ENCODE measurements around the gene AP1S1.
"Not testable (repeated sequence)": the region's sequence is repeated elsewhere in the genome, so short reads cannot be mapped to it uniquely, and the experiment has no call there.

Gene AP1S1

DNA sequence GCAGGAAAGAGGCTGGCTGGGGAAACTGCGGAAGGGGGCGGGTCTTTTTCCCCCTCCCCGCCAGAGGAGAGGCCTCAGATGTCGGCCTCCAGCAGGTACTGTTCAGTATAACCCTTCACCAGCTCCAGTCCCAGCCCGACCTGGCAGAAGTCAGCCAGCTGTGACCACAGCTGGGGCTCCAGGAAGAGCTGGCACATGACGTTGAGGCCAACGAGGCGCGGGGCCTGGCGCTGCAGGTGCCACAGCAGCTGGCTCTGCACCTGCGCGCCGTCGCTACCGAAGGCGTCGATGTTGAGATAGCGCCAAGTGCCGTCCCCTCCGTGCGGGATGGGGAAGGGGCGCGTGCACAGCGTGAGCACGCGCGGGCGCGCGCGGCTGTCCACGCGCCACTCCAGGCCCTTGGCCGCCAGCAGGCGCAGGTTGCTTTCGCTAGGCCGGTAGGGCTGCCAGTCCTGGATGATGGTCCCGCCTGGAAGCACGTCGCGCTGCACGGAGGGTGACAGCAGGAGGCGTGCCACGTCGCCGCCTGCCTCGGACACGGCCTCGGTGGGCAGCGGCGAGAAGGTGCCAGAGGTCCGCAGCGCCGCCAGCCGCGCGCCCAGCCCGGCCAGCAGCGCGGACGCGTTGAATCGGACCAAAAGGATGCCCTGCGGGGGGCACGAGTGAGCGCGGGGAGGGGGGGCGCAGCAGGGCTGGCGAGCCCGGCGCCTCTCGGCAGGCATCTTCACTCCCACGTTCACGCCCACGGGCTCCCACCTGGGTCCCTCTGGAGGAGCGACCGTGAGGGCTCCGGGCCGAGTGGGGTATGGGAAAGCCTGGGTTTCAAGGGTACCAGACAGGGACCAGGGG lies 18.0 kb downstream of the AP1S1 start:
- DNase-seq, result peak; percentile 21

DNA sequence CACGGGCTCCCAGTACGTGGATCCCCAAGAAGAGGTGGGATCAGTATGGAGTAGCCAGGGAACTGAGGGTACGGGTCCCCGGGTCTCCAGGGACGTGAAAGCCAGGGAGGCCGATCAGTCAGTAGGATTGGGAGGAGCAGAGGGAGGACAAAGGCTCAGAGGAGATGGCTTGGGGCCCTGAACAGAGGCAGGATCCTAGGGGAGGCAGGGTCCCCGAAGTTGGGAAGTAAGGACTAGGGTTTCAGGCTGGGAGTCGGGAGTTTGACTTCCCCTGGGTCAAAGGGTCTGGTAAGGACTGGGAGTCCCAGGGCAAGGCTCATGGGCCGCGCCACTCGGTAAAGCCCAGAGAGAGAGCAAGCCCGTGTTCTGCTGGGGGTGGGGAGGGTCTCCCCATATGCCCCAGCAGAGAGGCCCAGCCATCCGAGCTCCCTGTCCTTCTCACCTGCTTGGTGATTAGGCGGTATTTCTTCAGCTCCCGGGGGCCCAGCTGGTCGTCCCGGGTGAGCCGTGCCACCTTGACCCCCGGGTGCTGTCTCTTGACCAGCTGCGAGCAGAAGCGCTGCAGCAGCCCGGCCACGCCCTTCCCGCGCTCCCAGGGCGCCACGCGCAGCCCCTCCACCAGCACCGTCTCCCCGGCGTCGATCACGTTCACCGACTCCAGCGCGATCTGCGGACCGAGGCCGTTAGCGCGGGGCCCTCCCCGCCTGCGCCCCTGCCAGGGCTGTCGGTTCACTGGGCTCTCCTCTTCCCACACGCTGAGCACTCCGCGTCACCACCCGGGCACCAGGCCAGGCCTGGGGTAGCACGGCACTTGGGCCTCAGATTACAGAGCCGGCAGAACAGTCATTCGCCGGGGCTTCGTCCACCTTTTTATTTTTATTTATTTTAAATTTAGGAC lies 18.8 kb downstream of the AP1S1 start:
- peak; percentile 71 for DNase-seq

DNA sequence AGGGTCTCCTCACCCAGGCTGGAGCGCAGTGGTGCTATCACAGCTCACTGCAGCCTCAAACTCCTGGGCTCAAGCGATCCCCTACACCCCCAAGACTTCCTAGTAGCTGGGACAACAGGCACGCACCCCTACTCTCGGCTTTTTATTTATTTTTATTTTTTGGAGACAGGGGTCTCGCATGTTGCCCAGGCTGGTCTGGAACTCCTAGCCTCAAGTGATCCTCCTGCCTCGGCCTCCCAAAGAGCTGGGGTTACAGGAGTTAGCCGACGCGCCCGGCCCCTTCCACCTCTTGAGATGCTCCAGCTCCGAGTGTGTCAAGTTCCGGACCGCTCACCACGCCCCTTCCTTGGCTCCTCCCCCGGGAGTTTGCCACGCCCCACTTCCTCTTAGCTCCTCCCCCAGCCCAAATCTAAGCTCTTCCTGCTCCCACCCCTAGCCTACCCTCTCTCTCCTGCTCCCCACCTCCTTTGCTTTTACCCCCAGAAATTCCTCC lies 19.5 kb downstream of the AP1S1 start:
- DNase-seq, result no peak

DNA sequence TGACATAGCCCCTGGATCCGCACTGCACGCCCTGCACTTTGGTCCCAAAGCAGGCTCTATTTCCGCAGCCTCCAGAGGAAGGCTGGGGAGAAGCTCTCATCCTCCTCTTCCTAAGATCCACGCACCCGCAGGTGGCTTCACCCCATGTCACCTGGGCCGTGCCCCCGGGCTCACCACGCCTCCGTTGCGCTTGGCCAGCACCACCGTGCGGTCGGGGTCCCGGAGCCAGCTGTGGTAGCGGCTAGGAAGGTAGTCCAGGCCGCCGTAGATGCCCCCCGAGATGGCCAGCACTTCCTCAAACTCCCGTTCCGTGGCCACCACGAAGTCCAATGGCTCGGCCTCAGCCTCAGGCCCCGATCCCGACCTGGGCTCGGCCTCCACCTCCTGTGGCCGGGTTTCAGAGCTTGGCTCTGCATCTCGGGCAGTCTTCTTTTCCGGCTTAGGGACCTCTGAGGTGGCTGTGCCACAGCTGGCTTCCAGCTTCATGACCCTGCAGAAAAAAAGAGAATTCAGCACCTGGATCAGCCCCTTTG lies 20.1 kb downstream of the AP1S1 start:
- no peak for DNase-seq

DNA sequence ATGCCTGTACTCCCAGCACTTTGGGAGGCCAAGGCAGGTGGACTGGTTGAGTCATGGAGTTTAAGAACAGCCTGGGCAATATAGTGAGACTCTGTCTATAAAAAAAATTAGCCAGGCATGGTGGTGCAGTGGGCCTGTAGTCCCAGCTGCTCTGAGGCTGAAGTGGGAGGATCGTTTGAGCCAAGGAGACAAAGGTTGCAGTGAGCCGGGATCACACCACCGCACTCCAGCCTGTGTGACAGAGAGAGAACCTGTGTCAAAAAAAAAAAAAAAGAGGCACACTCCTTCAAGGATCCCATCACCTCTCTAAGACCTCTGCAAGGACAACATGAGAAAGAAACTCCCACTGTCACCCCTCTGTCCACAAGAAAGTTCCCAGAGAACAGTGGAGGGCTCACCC lies 21.4 kb downstream of the AP1S1 start:
- no peak for DNase-seq

DNA sequence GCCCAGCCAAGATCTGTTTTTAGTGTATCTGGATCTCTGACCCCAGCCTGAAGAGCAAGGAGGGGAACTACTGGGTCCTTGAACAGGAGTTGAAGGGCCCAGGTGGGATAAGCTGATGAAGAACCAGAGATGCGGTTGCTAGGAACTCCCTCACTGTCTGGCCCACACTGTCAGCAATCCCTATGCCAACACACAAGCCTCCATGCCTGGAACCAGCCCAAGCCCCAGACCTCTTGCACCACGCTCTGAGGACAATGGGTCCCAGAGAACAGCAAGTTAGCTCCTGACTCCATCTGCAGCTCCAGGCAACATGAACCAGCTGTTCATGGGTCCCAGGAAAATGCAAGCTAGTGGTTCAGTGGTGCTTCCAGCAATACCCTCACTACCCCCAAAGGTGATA lies 23.4 kb downstream of the AP1S1 start:
- no peak for DNase-seq

DNA sequence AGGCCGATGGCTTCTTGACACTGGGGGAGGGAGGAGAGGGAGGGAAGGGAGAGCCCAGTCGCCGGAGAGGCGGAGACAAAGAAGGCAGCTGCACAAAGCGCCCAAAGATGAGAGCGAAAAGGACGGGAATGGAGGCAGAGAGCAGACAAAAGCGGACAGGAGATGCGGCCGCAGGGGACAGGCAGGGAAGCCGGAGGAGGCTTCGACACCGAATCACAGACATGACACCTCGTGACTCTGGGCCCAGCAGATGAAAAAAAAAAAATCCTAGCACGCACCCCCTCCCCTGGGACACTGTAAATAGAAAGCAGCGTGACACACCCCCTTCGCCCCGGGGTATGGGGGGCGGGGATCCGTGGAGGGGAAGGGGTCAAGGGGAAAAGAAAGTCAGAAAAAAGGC lies 24.8 kb downstream of the AP1S1 start:
- no peak for DNase-seq

DNA sequence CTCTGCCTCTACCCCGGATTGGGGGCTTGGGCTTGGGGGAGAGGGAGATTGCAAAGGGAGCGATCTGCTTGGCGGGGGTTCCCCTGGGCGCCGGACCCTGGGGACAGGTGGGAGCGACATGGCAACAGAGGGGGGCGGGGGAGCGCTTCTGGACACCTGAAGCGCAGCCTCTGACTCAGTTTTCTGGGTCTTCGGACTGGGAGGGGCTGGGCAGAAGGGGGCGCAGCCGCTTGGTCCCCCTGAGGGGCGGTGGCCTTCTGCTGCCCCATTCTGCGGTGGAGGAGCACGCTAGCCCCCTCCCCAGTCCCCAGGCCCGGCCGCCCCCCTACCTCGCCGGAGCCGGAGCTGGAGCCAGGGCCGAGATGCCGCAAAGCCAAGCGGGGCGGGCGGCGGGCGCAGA lies 25.4 kb downstream of the AP1S1 start:
- no peak for DNase-seq

DNA sequence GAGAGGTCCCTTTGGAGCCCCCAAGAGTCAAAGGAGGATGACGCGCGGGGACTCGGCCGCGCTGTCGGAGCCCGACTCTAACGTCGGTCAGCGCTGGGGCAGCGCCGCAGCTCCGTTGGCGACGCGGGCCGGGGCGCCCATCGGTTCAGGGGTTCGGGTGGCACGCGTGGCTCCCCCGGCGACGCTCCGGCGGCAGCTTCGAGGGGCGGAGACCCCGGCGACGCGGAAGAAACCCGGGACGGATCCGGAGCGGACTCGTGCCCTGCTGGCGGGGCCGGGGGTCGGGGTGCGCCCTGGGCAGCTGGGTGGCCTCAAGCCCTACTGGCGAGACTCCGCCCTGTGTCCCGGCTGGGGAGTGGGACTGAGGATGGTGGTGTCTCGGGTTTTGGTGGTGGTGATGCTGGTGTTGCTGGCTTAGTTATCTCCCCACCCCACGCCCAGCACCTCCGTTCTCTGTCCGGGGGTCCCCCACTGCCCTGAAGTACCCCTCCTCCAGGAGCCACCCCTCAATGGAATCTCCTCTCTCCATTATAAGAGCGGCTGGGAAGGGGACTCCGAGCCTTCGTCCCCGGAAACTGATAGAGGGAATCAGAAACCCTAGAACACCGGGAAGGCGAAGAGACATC lies 26.0 kb downstream of the AP1S1 start, which contains the start of gene NAT16:
TSS of gene NAT16 (minus strand) at position 164 of the 626 bp plus-strand sequence. CDS start 5,486 bp downstream, outside the sequence.
- no peak for DNase-seq

DNA sequence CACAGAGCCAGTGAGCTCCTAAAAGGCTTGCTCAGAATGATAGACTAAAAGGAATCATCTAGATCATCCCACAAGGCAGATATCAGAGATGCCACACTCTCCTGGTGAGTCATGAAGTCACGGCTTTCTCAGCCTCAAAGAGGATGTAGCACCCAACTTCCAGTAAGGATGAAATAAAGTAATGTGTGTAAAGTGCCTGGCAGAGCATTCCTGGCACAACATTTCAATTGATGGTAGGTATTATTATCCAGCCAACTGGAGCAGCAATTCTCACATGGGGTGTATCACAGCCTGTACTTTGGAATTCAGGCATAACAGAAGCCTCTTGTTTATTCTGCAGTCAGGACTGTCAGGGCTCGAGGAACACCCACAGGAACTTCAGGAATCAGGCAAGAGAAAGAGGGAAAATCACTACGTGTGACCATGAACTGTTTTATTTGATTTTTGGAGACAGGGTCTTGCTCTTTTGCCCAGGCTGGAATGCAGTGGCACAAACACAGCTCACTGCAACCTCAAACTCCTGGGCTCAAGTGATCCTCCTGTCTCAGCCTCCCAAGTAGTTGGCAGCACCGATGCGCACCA lies 31.1 kb downstream of the AP1S1 start:
- DNase-seq, result no peak

DNA sequence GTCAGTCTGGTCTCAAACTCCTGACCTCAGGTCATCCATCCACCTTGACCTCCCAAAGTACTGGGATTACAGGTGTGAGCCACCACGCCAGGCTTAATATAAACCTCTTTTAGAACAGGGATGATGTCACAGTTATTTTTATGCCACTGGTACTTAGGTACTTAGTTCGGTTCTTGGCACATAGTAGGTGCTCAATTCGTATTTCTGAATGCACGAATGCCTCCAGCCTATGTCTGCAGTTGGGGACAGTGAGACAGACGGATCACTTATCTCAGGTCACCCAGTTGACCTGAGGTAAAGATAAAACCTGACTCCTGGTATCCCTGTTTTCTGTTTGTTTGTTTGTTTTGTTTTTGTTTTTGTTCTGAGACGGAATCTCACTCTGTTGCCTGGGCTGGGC lies 31.9 kb downstream of the AP1S1 start:
- no peak for DNase-seq

DNA sequence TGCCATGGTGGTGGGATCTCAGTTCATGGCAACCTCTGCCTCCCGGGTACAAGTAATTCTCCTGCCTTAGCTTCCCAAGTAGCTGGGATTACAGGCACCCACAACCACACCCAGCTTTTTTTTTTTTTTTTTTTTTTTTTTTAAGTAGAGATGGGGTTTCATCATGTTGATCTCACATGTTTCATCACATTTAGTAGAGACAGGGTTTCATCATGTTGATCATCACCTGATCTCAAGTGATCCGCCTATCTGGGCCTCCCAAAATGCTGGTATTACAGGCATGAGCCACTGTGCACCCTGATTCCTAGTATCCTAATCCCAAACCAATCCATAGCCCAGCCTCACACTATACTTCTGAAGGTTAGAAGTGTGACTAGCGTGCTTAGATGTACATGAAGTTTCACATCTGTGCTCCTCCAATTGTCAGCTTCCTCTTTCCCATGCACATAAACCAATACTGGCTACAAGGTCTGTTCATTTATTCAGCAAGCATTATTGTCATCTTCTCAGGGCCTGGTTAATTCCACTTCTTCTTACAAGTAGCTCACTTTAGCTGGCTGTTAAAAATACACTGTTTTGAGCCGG lies 32.7 kb downstream of the AP1S1 start:
- DNase-seq, result no peak

DNA sequence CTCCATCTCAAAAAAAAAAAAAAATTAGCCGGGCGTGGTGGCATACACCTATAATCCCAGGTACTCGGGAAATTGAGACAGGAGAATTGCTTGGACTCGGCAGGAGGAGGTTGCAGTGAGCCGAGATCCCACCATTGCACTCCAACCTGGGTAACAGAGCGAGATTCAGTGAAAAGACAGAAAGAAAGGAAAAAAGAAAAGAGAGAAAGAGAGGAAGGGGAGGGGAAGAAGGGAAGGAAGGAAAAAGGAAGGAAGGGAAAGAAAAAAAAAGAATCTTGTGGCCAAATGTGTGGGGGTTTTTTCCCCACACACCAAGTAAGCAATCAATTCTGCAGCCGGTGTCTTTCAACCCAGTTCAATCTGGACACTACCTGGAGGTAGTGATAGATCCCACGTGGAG lies 34.8 kb downstream of the AP1S1 start:
- DNase-seq, result no peak

DNA sequence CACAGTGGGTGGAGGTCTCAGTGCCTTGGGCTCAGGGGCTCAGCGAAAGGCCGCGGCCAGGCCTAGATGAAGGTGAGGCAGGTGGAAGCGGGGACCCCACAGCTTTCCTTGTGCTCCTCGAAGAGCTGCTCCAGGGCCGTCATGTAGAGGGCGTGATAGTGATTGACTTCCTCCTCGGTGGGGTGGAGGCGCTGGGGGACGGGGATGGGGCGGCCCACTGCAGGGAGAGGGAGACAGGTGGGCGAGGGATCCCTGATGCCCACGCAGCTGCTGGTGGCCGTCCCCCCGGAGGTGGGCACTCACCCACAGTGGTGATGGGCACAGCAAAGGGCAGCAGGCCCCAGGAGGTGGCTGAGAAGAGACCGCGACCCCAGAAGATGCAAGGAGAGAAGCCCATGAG lies 41.6 kb downstream of the AP1S1 start:
- no peak for DNase-seq

DNA sequence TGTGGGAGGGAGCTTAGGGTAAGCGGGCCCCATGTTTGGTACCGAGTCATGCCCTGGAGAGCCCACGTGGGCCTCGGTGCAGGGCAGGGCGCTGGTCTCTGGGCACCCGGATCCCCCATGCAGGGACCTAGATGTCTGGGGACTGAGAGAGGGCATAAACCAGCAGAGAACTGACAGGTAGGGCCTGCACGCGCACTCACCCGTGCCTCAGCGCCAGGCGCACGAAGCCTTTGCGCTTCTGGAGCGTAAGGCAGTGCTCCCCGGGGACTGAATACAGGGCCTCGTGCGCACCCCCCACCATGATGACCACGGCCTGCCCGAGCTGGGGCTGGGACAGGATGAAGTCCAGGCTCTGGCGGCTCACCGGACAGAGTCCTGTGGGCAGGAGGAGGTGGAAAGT lies 43.7 kb downstream of the AP1S1 start:
- DNase-seq, result no peak

DNA sequence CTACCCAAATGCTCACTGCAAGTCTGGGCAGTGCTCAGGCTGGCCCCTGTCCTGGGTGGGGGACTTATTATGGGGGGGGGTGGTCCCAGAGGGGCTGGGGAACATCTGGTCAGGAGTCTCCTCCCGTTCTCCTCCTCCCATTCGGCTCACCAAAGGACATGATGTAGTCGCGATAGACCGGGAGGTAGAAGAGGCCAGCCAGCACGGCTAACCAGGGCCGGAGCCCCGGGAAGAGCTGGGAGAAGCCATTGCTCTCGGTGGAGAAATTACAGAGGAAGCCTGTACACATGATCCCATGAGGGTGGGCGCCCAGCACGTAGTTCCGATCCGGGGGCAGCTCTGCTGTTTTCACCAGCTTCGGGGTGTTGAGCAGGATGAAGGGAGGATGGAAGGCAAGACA lies 44.2 kb downstream of the AP1S1 start:
- DNase-seq, result no peak

DNA sequence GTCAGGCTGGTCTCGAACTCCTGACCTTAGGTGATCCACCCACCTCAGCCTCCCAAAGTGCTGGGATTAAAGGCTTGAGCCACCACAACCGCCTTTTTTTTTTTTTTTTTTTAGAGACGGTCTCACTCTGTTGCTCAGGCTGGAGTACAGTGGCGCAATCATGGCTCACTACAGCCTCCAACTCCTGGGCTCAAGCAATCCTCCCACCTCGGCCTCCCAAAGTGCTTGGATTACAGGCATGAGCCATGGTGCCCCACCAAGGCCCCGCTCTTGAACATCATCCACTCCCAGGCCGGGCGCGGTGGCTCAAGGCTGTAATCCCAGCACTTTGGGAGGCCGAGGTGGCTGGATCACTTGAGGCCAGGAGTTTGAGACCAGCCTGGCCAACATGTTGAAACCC lies 45.2 kb downstream of the AP1S1 start:
- not testable (repeated sequence) for DNase-seq

DNA sequence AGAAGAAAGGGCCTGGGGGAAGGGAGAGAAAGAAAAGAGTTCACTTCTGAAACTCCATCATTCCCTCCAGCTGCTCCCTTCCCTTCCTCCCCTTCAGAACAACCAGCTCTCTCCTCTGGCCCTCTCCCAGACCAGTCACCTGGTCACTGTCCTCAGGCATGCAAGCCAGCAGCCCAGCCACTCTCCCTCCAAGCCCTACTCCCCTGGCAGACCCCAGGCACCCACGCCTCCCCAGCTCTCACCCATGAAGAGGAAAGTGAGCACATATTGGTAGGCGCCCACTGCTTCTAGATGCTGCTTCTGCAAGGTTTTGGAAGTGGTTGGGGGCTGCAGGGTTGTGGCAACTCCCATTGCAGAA lies 46.2 kb downstream of the AP1S1 start:
- no peak for DNase-seq

DNA sequence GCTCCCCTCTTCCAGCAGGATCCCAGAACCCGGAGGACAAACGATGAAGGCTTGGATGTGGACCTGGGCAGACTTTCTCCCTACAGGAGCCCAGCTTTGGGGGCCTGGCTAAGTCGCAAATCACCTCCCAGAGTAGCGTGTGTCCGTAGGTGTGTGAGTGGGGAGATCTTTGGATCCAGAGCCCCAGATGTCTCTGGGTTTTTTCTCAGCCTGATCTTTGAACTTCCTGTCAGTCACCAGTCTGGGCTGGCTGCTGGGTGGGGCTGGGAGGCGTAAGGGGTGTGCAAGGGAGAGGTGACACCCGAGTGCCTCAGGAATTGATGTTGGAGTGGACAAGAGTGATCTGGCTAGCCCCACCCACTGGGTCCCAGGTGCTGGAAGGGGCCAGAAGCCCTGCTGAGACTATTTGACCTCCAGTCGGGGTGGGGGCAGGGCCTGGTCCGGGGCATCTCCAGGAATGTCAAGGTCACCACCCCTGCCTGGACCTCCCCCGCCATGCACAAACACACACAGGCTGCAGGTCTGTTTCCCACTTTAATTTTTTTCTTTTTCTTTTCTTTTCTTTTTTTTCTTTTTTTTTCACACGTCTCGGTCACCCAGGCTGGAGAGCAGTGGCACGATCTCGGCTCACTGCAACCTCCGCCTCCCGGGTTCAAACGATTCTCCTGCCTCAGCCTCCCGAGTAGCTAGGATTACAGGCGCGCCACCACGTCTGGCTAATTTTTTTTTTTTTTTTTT lies 46.8 kb downstream of the AP1S1 start, which contains the start of gene MOGAT3:
TSS of gene MOGAT3 (minus strand) at position 175 of the 738 bp plus-strand sequence. CDS start 182 bp downstream, outside the sequence.
- no peak for DNase-seq

DNA sequence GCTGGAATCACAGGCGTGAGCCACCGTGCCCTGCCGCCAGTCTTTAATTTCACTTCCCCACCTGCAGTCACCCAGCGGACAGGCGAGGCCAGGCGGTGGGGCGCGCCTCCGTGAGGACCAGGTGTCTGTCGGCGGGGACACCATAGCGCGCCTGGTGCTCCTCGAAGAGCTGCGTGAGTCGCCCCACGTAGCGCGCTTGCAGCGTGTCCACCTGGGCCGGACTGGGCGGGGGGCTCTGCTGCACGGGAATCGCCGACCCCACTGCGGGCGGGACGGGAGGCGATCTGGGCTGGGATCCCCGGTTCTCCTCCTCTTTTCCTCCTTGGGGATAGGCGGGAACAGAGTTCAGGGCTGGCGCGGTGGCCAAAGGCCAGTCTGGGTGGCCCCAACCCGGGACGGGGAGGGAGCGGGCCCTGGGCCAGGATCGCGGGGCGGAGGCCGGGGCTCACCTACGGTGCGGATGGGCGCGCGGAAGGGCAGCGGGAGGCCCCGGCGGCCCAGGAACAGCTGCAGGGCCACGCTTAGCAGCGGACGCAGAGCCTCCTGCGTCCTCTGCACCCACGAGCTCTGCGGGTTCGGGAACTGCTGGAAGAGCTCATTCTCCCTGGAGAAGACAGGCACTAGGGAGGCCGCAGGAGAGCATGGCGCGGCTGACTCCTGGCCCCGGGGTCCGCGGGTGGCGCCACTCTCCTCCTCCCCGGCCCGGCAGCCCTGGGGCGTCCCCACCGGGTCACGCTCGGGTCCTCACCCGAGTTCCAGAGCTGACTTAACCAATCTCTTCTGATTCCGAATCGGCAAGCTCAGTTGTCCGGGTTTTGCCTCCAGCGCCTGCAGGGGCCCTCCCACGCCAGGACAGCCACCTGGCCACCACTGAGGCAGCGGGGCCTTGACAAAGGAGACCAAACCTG lies 47.7 kb downstream of the AP1S1 start:
- DNase-seq, result no peak

DNA sequence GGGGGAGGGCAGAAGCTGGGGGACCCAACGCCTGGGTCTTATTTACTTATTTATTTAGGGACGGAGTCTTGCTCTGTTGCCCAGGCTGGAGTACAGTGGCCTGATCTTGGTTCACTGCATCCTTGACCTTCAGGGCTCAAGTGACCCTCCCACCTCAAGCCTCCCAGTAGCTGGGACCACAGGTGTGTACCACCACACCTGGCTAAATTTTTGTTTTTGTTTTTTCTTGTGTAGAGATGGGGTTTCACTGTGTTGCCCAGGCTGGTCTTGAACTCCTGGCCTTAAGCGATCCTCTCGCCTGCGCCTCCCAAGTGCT lies 48.3 kb downstream of the AP1S1 start:
- no peak for DNase-seq

Measured in NCI-H1417 treated with DMSO at 0.1 percent for 48 hours (cell line).